ENCODE data around the gene CPED1. TPM values are rescaled to one million over a fixed set of nuclear protein-coding genes. Genes with fewer than 3 reads are reported as not detected.

Gene CPED1
- total RNA-seq, 2 experiments from 2014 or later: not detected

- H3K27ac Mint-ChIP-seq: no peak overlapping the region
- POLR2A ChIA-PET: no interaction called here
- no peaks in the 10 kb centered on the region for H3K9me3 Mint-ChIP-seq
- CTCF ChIA-PET: no interaction called here
- H3K4me3 Mint-ChIP-seq: no peak overlapping the region
- intact Hi-C loops (cut with micrococcal nuclease): loop anchor here (10.0 kb wide), 1 partner anchor 201 kb away; no protein-coding TSS in a partner anchor
- DNase-seq: no peak
- H3K36me3 Mint-ChIP-seq: no peaks in the 10 kb centered on the region
- no peaks in the 10 kb centered on the region for H3K27me3 Mint-ChIP-seq
- peaks cover 5% of the 10 kb centered on the region for H3K4me1 Mint-ChIP-seq (ENCODE audit: low read depth)
Observed at GRCh38 chr7:121133444-121133843, 144.9 kb downstream of the CPED1 start.

- no peak overlapping the region for H3K27ac Mint-ChIP-seq
- no peak overlapping the region for H3K4me3 Mint-ChIP-seq
- H3K36me3 Mint-ChIP-seq: no peaks in the 10 kb centered on the region
- no peaks in the 10 kb centered on the region for H3K9me3 Mint-ChIP-seq
- intact Hi-C loops (cut with micrococcal nuclease): loop anchor here (10.0 kb wide), 1 partner anchor 197 kb away; no protein-coding TSS in a partner anchor
- H3K4me1 Mint-ChIP-seq (ENCODE audit: low read depth): peaks cover 15% of the 10 kb centered on the region
- ChIA-PET CTCF (no interaction called here), POLR2A (no interaction called here)
- peaks cover 2% of the 10 kb centered on the region for H3K27me3 Mint-ChIP-seq
- DNase-seq: no peak
Observed at GRCh38 chr7:121137580-121137979, 149.1 kb downstream of the CPED1 start.

GRCh38 chr7:121138262-121138933 lies 149.9 kb downstream of the CPED1 start:
- DNase-seq: peak; percentile 14
- H3K27ac Mint-ChIP-seq: no peak overlapping the region
- H3K36me3 Mint-ChIP-seq: no peaks in the 10 kb centered on the region
- H3K9me3 Mint-ChIP-seq: no peaks in the 10 kb centered on the region
- CTCF ChIA-PET: no interaction called here
- intact Hi-C loops (cut with micrococcal nuclease): loop anchor here (2.0 to 10.0 kb wide), 2 partner anchors 140 to 196 kb away; no protein-coding TSS in a partner anchor
- H3K27me3 Mint-ChIP-seq: peaks cover 2% of the 10 kb centered on the region
- peak overlapping the region; percentile 14 for H3K4me3 Mint-ChIP-seq
- POLR2A ChIA-PET: no interaction called here
- H3K4me1 Mint-ChIP-seq (ENCODE audit: low read depth): peaks cover 15% of the 10 kb centered on the region

GRCh38 chr7:121139427-121139826 lies 150.9 kb downstream of the CPED1 start:
- ChIA-PET POLR2A (no interaction called here), CTCF (no interaction called here)
- Mint-ChIP-seq H3K9me3 (no peaks in the 10 kb centered on the region), H3K4me3 (no peak overlapping the region), H3K27ac (no peak overlapping the region), H3K4me1 (ENCODE audit: low read depth) (peaks cover 15% of the 10 kb centered on the region), H3K36me3 (no peaks in the 10 kb centered on the region), H3K27me3 (peaks cover 2% of the 10 kb centered on the region)
- intact Hi-C loops (cut with micrococcal nuclease): loop anchor here (2.0 to 10.0 kb wide), 2 partner anchors 139 to 195 kb away; no protein-coding TSS in a partner anchor
- no peak for DNase-seq

- H3K36me3 Mint-ChIP-seq: no peaks in the 10 kb centered on the region
- intact Hi-C loops (cut with micrococcal nuclease): loop anchor here (1.0 kb wide), 1 partner anchor 405 kb away; no protein-coding TSS in a partner anchor
- CTCF ChIA-PET: no interaction called here
- H3K4me1 Mint-ChIP-seq (ENCODE audit: low read depth): peaks cover 15% of the 10 kb centered on the region
- peak; percentile 10 for DNase-seq
- H3K4me3 Mint-ChIP-seq: no peak overlapping the region
- H3K27me3 Mint-ChIP-seq: peaks cover 2% of the 10 kb centered on the region
- no peak overlapping the region for H3K27ac Mint-ChIP-seq
- H3K9me3 Mint-ChIP-seq: no peaks in the 10 kb centered on the region
- POLR2A ChIA-PET: no interaction called here
Observed at GRCh38 chr7:121140790-121141189, 152.3 kb downstream of the CPED1 start.

- Mint-ChIP-seq H3K27me3 (peaks cover 5% of the 10 kb centered on the region), H3K27ac (no peak overlapping the region), H3K4me1 (ENCODE audit: low read depth) (no peaks in the 10 kb centered on the region), H3K36me3 (no peaks in the 10 kb centered on the region), H3K4me3 (no peak overlapping the region), H3K9me3 (no peaks in the 10 kb centered on the region)
- no peak for DNase-seq
- ChIA-PET POLR2A (no interaction called here), CTCF (no interaction called here)
- intact Hi-C loops (cut with micrococcal nuclease): no loop called here
Observed at GRCh38 chr7:121151774-121152221, 163.3 kb downstream of the CPED1 start.

GRCh38 chr7:121153411-121153810 lies 164.9 kb downstream of the CPED1 start:
- CTCF ChIA-PET: no interaction called here
- no peaks in the 10 kb centered on the region for H3K4me1 Mint-ChIP-seq (ENCODE audit: low read depth)
- H3K27ac Mint-ChIP-seq: no peak overlapping the region
- POLR2A ChIA-PET: no interaction called here
- peaks cover 7% of the 10 kb centered on the region for H3K27me3 Mint-ChIP-seq
- H3K36me3 Mint-ChIP-seq: no peaks in the 10 kb centered on the region
- no peak overlapping the region for H3K4me3 Mint-ChIP-seq
- intact Hi-C loops (cut with micrococcal nuclease): no loop called here
- H3K9me3 Mint-ChIP-seq: no peaks in the 10 kb centered on the region
- DNase-seq: no peak

- Mint-ChIP-seq H3K9me3 (no peaks in the 10 kb centered on the region), H3K27ac (no peak overlapping the region), H3K27me3 (peaks cover 7% of the 10 kb centered on the region), H3K36me3 (no peaks in the 10 kb centered on the region), H3K4me1 (ENCODE audit: low read depth) (no peaks in the 10 kb centered on the region), H3K4me3 (no peak overlapping the region)
- no peak for DNase-seq
- CTCF ChIA-PET: no interaction called here
- POLR2A ChIA-PET: no interaction called here
- intact Hi-C loops (cut with micrococcal nuclease): no loop called here
Observed at GRCh38 chr7:121153995-121154394, 165.5 kb downstream of the CPED1 start.

- no peaks in the 10 kb centered on the region for H3K4me1 Mint-ChIP-seq (ENCODE audit: low read depth)
- no peak overlapping the region for H3K4me3 Mint-ChIP-seq
- H3K27ac Mint-ChIP-seq: no peak overlapping the region
- H3K9me3 Mint-ChIP-seq: no peaks in the 10 kb centered on the region
- CTCF ChIA-PET: no interaction called here
- no peak for DNase-seq
- intact Hi-C loops (cut with micrococcal nuclease): no loop called here
- POLR2A ChIA-PET: no interaction called here
- no peaks in the 10 kb centered on the region for H3K36me3 Mint-ChIP-seq
- H3K27me3 Mint-ChIP-seq: peaks cover 5% of the 10 kb centered on the region
Observed at GRCh38 chr7:121156825-121157224, 168.3 kb downstream of the CPED1 start.

GRCh38 chr7:121157341-121157751 lies 168.8 kb downstream of the CPED1 start:
- no peak overlapping the region for H3K4me3 Mint-ChIP-seq
- intact Hi-C loops (cut with micrococcal nuclease): no loop called here
- POLR2A ChIA-PET: no interaction called here
- DNase-seq: no peak
- H3K27ac Mint-ChIP-seq: no peak overlapping the region
- no peaks in the 10 kb centered on the region for H3K9me3 Mint-ChIP-seq
- no peaks in the 10 kb centered on the region for H3K4me1 Mint-ChIP-seq (ENCODE audit: low read depth)
- H3K36me3 Mint-ChIP-seq: no peaks in the 10 kb centered on the region
- peaks cover 5% of the 10 kb centered on the region for H3K27me3 Mint-ChIP-seq
- CTCF ChIA-PET: no interaction called here

GRCh38 chr7:121157885-121158590 lies 169.5 kb downstream of the CPED1 start:
- no peaks in the 10 kb centered on the region for H3K36me3 Mint-ChIP-seq
- intact Hi-C loops (cut with micrococcal nuclease): no loop called here
- no peaks in the 10 kb centered on the region for H3K4me1 Mint-ChIP-seq (ENCODE audit: low read depth)
- peaks cover 7% of the 10 kb centered on the region for H3K27me3 Mint-ChIP-seq
- ChIA-PET CTCF (interaction anchor here (0.7 kb wide), 1 partner anchor 171 kb away, joined by 3 read pairs; no protein-coding TSS in a partner anchor), POLR2A (interaction anchor here (0.6 kb wide), 1 partner anchor 669 kb away, joined by 5 read pairs; no protein-coding TSS in a partner anchor)
- H3K27ac Mint-ChIP-seq: no peak overlapping the region
- no peak for DNase-seq
- no peaks in the 10 kb centered on the region for H3K9me3 Mint-ChIP-seq
- no peak overlapping the region for H3K4me3 Mint-ChIP-seq

- CTCF ChIA-PET: no interaction called here
Observed at GRCh38 chr7:121158665-121159064, 170.2 kb downstream of the CPED1 start.

GRCh38 chr7:121159553-121159952 lies 171.0 kb downstream of the CPED1 start:
- CTCF ChIA-PET: no interaction called here
- no peaks in the 10 kb centered on the region for H3K36me3 Mint-ChIP-seq

More at GRCh38 chr7:121158665-121159064, 170.2 kb downstream of the CPED1 start:
- Mint-ChIP-seq H3K9me3 (no peaks in the 10 kb centered on the region), H3K36me3 (no peaks in the 10 kb centered on the region), H3K4me1 (ENCODE audit: low read depth) (no peaks in the 10 kb centered on the region), H3K27ac (no peak overlapping the region), H3K4me3 (no peak overlapping the region), H3K27me3 (peaks cover 4% of the 10 kb centered on the region)
- intact Hi-C loops (cut with micrococcal nuclease): no loop called here
- DNase-seq: no peak
- POLR2A ChIA-PET: no interaction called here

More at GRCh38 chr7:121159553-121159952, 171.0 kb downstream of the CPED1 start:
- intact Hi-C loops (cut with micrococcal nuclease): no loop called here
- no peak for DNase-seq
- POLR2A ChIA-PET: no interaction called here
- Mint-ChIP-seq H3K27ac (no peak overlapping the region), H3K4me1 (ENCODE audit: low read depth) (no peaks in the 10 kb centered on the region), H3K9me3 (no peaks in the 10 kb centered on the region), H3K4me3 (no peak overlapping the region), H3K27me3 (peaks cover 4% of the 10 kb centered on the region)
